Lower leg skin (tissue), 3 donors: Measurements from ENCODE around the gene TRIM7.

Experiments
- CTCF ChIP-seq, 3 donors: fragments of 450-650 bp; IDR thresholded peaks; one replicate each; pipeline ENCODE4 v1.5.1; 2016; ENCODE audit warnings: antibody characterized with exemption in 3 of 3, mild to moderate bottlenecking in 3 of 3, moderate library complexity in 2 of 3
- POLR2A ChIP-seq, 2 donors: fragments of 450-650 bp; IDR thresholded peaks; one replicate each; pipeline ENCODE4 v1.6.1; 2016 to 2017; ENCODE audit warnings: antibody characterized with exemption in 2 of 2, mild to moderate bottlenecking in 1 of 2, moderate library complexity in 1 of 2

GRCh38 chr5:181166812-181167733 is 37.9 kb downstream of the TRIM7 start:
- TF ChIP-seq CTCF (IDR thresholded peaks at IDR 0.05), result no peak
- no peak for TF ChIP-seq POLR2A (IDR thresholded peaks at IDR 0.05)
